Activated naive CD8-positive, alpha-beta T cell (primary cell): Measurements from ENCODE around the gene MEDAG.

Source experiments
- H3K27ac Mint-ChIP-seq: one replicate; pipeline ENCODE4 v1.8.0; 2021; ENCODE audit warnings: mixed read lengths
- H3K27me3 Mint-ChIP-seq: one replicate; pipeline ENCODE4 v1.8.0; 2021; ENCODE audit warnings: mixed read lengths
- H3K36me3 Mint-ChIP-seq: one replicate; pipeline ENCODE4 v1.8.0; 2021; ENCODE audit warnings: mixed read lengths
- H3K4me1 Mint-ChIP-seq: one replicate; pipeline ENCODE4 v1.8.0; 2021; ENCODE audit warnings: low read depth, mixed read lengths
- H3K4me3 Mint-ChIP-seq: one replicate; pipeline ENCODE4 v1.8.0; 2021; ENCODE audit warnings: mild to moderate bottlenecking, mixed read lengths
- H3K9me3 Mint-ChIP-seq: one replicate; pipeline ENCODE4 v1.8.0; 2021; ENCODE audit warnings: low read depth, mixed read lengths

MEDAG gene

DNA sequence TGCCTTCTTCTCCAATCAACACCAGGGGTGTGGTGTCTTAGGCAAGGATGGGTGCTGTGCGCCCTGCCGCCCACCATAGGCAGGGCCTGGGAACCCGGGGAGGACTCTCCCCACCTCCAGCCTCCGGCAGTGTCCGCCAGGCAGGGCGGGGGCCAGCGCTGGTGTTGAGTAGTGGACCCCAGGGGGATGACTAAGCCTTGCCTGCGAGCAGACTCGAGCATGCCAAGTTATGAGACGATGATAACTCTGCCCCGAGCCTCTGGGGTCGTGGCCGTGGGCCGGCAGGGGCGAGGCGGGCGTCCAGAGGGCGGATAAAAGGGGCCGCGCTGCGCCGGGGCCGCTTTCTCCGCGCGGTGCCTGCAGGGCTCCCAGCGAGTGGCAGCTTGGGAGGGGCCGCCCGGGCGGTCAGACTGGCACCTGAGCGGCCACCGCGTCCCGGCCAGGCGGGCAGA, at the start of gene MEDAG:
Gene MEDAG, plus strand, starts transcription at position 340 of the 452 bp plus-strand sequence. CDS start 245 bp downstream, outside the sequence.
- Mint-ChIP-seq H3K27me3 (peaks cover 44% of the 10 kb centered on the region), H3K27ac (no peak within 1 kb of the TSS), H3K4me1 (peaks cover 8% of the 10 kb centered on the region), H3K4me3 (no peak within 1 kb of the TSS), H3K36me3 (peaks cover 2% of the 10 kb centered on the region), H3K9me3 (no peaks in the 10 kb centered on the region)

DNA sequence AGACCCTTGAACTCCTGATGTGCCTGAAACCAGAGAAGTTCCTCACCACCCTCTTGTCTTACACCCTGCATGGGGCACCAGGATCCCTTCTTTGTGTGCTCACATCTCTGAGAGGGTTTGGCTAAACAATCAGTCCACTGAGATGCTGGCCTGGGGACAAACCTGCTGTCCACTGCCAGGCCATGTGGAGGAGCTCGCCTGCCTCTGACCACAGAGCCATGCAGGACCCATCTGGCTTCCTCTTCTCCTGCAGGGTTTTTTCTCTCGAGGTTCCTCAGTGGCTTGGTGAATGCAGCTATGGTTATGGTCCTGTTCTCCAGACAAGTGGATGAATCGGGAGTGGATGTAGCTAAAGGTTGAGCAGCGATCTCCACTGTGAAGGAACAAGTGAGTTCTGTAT, 49.1 kb upstream of the MEDAG start:
- Mint-ChIP-seq H3K4me1 (no peaks in the 10 kb centered on the region), H3K9me3 (no peaks in the 10 kb centered on the region), H3K4me3 (no peak overlapping the region), H3K27ac (no peak overlapping the region), H3K27me3 (no peaks in the 10 kb centered on the region), H3K36me3 (no peaks in the 10 kb centered on the region)

DNA sequence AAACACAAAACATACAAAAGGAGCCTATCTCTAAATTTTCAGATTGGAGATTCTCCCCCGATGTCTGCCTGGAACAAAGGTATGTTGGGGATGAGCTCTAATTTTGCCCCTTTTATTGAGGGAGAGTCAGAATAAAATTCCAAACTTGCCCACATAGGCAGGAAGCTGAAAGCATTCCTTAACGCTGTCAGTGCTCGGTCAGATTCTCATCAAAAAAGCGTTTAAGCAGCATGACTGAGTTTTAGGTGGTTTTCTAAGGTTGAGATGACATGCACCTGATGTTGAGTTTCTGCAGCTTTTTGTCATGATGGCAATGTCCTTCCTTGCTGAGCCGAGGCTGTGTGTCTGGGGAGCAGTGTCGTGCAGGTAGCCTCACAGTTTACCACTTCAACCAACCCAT, 48.4 kb upstream of the MEDAG start:
- H3K27ac Mint-ChIP-seq = no peak overlapping the region
- no peaks in the 10 kb centered on the region for H3K36me3 Mint-ChIP-seq
- no peaks in the 10 kb centered on the region for H3K9me3 Mint-ChIP-seq
- no peaks in the 10 kb centered on the region for H3K27me3 Mint-ChIP-seq
- no peaks in the 10 kb centered on the region for H3K4me1 Mint-ChIP-seq
- no peak overlapping the region for H3K4me3 Mint-ChIP-seq

DNA sequence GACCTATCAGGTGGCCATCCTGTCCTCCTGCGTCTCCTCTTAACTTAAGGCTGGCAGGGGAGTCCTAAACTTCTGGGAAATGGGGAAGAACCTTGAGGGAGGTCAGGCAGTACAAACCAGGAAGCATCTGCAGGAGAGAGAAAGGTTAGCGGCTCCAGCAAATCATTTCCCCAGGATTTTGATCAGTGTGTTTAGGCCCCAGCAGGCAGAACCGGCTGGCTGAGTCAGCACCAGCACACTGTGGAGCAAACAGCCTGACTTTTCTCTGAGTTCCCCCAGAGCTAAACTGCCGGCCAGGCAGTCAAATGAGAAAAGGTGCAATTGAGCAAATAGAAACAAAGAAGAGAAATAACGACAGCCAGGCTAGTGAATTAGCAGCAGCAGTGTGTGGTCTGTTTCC, 46.7 kb upstream of the MEDAG start:
- Mint-ChIP-seq H3K4me3 (no peak overlapping the region), H3K4me1 (no peaks in the 10 kb centered on the region), H3K27me3 (no peaks in the 10 kb centered on the region), H3K27ac (no peak overlapping the region), H3K36me3 (no peaks in the 10 kb centered on the region), H3K9me3 (no peaks in the 10 kb centered on the region)

DNA sequence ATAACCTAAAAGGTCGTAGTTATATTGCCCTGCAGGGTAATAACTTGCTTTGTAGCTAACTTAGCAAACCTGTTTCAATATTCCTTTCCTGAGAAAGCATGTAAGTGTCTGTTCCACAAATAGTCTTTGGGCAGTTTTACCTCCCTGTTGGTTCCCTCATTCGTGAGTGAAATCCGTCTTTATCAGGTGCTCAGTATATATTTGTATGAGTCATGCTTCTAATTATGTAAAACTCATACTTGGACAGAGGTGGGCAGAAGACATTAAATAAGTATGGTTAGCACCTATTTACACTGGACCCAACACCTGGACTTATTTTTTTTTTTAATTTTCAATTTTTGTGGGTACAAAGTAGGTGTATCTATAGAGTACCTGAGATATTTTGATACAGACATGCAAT, 44.9 kb upstream of the MEDAG start:
- no peaks in the 10 kb centered on the region for H3K9me3 Mint-ChIP-seq
- H3K4me3 Mint-ChIP-seq = no peak overlapping the region
- no peak overlapping the region for H3K27ac Mint-ChIP-seq
- peaks cover 2% of the 10 kb centered on the region for H3K4me1 Mint-ChIP-seq
- peaks cover 2% of the 10 kb centered on the region for H3K27me3 Mint-ChIP-seq
- no peaks in the 10 kb centered on the region for H3K36me3 Mint-ChIP-seq

DNA sequence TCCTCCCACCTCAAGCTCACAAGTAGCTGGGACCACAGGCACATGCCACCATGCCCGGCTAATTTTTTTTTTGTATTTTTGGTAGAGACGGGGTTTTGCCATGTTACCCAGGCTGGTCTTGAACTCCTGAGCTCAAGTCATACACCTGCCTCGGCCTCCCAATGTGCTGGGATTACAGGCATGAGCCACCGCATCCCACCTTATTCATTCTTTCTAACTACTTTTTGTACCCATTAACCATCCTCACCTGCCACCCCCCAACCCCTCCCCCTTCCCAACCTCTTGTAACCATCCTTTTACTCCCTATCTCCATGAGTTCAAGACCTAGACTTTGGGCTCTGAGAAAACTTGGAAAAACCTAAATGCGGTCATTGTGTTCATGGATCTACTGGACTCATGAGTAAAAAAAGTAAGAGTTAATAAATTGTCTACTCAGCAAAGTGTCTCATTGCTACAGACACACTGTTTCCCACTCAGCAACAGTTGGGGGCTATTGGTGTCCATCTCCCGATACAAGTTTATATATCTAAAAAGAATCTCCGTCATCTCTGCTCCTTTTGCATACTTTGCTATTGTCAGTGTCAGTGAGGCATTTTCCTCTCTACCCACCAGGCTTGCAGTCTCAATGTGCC, 44.1 kb upstream of the MEDAG start:
- Mint-ChIP-seq H3K9me3 (no peaks in the 10 kb centered on the region), H3K27ac (no peak overlapping the region), H3K4me1 (peaks cover 2% of the 10 kb centered on the region), H3K27me3 (peaks cover 2% of the 10 kb centered on the region), H3K4me3 (no peak overlapping the region), H3K36me3 (no peaks in the 10 kb centered on the region)

DNA sequence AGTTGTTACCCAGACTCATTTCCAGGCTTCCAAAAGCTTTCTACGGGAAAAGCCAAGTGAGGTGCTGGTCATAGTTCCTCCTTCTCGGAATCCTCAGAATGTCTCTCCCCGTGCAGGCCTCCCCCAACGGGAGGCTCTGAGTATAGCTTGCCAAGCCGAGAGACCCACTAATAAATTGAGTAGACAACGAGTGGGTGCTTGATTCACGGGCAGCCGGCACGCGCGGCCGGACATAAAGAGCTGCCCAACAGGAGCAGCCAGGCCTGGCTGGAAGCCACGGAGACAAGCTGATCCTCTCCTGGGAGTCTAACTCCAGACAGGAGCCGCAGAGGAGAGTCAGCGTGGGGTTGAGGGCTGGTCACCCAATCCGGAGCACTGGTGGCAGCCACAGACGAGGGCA, 43.4 kb upstream of the MEDAG start:
- peaks cover 2% of the 10 kb centered on the region for H3K27me3 Mint-ChIP-seq
- no peak overlapping the region for H3K4me3 Mint-ChIP-seq
- no peaks in the 10 kb centered on the region for H3K36me3 Mint-ChIP-seq
- no peaks in the 10 kb centered on the region for H3K9me3 Mint-ChIP-seq
- peaks cover 2% of the 10 kb centered on the region for H3K4me1 Mint-ChIP-seq
- no peak overlapping the region for H3K27ac Mint-ChIP-seq

DNA sequence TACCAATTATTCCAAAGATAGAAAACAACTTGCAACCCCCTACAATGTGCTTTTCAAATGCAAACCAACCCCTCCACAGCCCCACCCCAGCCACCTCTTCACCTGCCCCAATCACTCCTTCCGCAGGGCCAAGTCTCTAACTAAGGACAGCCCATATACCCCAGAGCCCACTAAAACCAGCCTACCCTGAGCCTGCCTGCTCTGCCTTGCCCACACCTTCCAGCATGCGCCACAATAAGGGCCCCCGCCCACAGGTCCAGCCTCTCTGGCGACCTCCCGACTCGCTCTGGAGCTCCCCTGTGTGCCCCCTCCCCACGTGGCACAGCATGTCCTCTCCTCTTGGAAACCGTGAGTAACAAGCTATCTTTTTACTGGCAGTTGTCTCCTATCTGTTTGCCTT, 42.8 kb upstream of the MEDAG start:
- peaks cover 2% of the 10 kb centered on the region for H3K27me3 Mint-ChIP-seq
- H3K9me3 Mint-ChIP-seq = no peaks in the 10 kb centered on the region
- H3K27ac Mint-ChIP-seq = no peak overlapping the region
- H3K36me3 Mint-ChIP-seq = no peaks in the 10 kb centered on the region
- peaks cover 2% of the 10 kb centered on the region for H3K4me1 Mint-ChIP-seq
- no peak overlapping the region for H3K4me3 Mint-ChIP-seq

DNA sequence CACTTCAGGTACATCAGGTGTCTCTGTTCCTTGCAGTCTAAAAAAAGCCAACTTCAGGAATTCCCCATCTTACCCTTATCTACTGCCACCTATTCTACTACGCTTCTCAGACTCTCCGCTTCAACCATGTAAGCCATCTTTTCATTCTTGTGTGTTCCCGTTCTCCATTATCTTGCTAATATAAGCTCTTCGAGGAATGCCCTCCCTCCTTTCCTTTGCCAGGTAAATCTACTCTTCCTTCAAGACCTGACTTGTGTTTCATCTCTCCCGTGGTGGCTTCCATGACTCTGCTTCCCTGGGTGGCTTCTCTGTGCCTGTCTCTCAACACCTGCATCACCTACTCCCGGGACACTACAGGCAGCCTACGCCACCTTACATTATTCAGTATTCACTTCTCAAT, 42.3 kb upstream of the MEDAG start:
- Mint-ChIP-seq H3K36me3 (no peaks in the 10 kb centered on the region), H3K9me3 (no peaks in the 10 kb centered on the region), H3K27ac (no peak overlapping the region), H3K4me3 (no peak overlapping the region), H3K27me3 (peaks cover 2% of the 10 kb centered on the region), H3K4me1 (peaks cover 2% of the 10 kb centered on the region)

DNA sequence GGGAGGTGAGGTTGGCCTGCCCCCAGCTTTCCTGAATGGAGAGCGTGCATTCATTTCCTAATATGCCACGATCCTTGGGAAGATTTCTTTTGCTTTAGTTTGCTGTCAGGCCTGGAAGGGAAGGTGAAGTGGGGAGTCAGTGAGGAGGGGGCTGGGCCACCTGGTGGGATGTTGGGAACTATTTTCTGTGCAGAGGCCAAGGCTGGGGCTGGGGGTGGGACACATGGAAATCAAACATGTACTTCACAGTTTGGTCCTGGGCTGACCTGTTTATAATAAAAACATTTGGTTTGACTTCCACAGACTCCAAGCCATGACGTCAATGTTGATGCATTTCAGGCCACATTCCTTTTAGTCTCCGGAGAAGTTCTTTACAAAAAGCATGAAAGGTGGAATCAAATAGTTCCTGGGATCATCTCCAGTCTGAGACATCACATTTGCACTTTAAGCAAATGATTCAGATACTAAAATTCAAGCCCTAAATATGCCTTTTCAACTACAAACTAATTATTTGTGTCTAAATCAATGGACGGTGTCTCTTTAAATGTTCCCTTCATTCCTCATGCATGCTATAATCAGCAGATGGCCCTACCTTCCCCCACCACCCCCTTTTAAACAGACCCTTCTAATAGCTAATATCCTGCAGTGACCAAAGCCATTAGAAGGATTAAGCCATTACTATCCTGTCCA, 41.5 kb upstream of the MEDAG start:
- Mint-ChIP-seq H3K27ac (no peak overlapping the region), H3K9me3 (no peaks in the 10 kb centered on the region), H3K4me3 (no peak overlapping the region), H3K27me3 (peaks cover 2% of the 10 kb centered on the region), H3K4me1 (peaks cover 2% of the 10 kb centered on the region), H3K36me3 (no peaks in the 10 kb centered on the region)

DNA sequence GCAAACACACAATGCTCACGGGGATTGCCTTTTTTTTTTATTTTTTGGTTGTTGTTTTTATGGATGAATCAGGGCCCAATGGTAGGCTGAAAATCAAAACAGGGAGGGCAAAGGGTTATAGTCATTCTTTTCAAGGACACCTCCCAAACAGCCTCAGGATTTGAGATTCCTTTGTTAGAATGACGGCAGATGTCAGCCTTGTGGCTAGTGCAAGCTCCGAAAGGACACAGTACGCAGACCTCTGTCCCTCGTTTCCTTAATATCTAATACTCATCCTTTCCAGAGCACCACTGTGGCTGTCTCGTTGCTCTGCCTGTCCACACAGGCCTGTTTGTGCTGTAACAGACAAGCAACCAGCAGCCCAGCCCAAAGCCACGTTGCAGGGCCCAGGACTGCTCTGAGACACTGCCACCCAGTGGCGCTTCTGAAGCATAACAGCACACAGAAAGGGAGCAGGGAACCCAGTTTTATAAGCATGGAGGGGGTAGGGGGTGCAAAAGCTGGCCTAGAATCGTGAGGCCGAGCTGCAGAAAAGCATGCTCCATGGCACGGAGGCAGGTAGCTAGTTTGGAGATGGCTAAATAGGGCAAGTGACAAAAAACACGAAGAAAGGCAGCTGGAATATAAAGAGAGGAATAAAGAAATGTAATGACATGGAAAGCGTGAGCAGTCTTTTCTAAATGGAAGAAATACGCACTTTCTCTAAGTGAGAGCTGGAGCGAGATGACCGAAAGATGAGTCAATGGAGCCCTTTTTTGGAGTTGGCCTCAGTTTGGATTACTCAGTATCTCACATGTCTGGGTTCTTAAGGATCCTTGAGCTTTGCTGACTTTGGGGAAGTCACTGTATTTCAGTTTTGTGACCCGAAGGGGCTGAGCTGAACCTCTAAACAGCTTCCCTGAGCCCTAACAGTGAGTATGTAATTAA, 40.7 kb upstream of the MEDAG start:
- Mint-ChIP-seq H3K4me3 (no peak overlapping the region), H3K4me1 (peaks cover 2% of the 10 kb centered on the region), H3K27me3 (peaks cover 2% of the 10 kb centered on the region), H3K36me3 (no peaks in the 10 kb centered on the region), H3K27ac (peak overlapping the region; percentile 52), H3K9me3 (no peaks in the 10 kb centered on the region)

DNA sequence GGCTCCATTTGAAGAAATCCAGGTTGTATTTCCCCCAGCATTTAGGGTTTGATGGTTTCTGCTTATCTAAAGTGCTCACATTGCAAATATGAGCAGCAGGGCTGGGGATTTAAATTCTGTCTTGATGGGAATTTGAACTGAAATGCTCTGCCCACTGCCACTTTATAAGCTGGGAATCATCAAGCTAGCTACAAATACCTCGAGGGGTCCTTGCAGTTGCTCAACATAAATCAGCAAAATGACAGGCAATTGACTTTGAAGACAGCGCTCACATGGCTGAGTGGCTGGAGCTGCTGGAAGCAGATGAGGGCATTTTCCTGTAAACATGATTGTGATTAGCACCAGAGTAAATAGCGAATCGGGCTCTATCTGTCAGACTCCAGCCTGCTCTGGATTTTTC, 39.4 kb upstream of the MEDAG start:
- Mint-ChIP-seq H3K9me3 (no peaks in the 10 kb centered on the region), H3K4me1 (peaks cover 2% of the 10 kb centered on the region), H3K27me3 (peaks cover 2% of the 10 kb centered on the region), H3K36me3 (no peaks in the 10 kb centered on the region), H3K4me3 (no peak overlapping the region), H3K27ac (no peak overlapping the region)

DNA sequence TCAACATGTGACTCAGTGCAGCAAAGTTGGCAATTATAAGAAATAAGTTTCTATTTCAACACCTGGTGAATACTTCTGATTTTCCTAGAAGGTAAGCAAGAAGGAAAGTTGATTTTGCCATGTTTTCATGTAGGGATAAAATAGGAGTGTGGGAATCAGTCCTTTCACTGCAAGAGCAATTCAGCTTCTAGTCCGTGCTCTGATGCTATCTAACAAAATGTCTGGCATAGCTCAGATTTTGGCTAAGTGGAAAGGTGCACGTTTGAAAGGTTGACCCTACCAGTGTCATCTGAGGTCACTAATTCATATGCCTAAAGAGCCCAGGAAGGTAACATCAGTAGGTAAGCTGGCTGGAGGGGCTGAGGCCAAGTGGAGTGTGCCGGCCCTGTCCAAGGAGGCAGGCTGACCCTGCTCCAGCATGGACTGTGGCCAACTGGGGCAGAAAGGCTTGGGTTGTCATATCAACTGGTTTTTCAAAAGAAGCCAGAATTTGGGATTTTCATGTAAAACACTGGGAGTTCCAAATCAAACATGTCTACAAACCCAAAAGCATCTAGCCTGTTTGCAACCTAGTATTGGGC, 38.9 kb upstream of the MEDAG start:
- peaks cover 2% of the 10 kb centered on the region for H3K4me1 Mint-ChIP-seq
- no peak overlapping the region for H3K4me3 Mint-ChIP-seq
- H3K9me3 Mint-ChIP-seq = no peaks in the 10 kb centered on the region
- H3K27ac Mint-ChIP-seq = no peak overlapping the region
- H3K36me3 Mint-ChIP-seq = no peaks in the 10 kb centered on the region
- peaks cover 2% of the 10 kb centered on the region for H3K27me3 Mint-ChIP-seq

DNA sequence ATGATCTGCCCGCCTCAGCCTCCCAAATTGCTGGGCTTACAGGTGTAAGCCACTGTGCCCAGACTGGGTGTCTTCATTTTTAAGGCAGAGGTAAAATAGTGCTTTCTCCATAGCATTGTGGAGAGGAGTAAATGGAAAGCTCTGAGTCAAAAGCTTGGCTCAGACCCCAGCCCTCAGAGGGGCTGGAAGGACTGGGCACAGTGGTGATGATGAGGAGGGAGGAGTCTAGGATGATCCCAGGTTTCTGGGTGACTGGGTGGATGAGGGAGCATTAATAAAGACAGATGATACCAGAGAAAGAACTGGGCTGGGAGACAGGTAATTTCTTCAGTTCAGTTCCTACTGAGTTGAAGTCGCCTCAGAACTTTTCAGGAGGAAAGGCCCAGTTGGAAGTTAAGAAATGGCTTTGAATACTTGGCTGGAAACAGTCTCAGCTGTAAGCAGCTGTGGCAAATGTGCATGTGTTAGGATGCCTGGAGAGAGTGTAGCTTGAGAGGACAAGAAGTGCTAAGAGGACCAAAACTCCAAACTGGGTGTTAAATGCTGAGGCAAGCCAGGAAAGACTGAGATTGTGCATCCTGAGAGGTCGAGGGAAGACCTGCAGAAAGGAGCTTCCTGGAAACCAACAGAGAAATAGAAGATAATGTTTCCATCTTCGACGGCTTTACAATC, 37.1 kb upstream of the MEDAG start:
- H3K36me3 Mint-ChIP-seq = no peaks in the 10 kb centered on the region
- no peak overlapping the region for H3K4me3 Mint-ChIP-seq
- peaks cover 2% of the 10 kb centered on the region for H3K4me1 Mint-ChIP-seq
- H3K9me3 Mint-ChIP-seq = no peaks in the 10 kb centered on the region
- no peak overlapping the region for H3K27ac Mint-ChIP-seq
- H3K27me3 Mint-ChIP-seq = peaks cover 2% of the 10 kb centered on the region
